HCT116 (cell line): ENCODE data around the gene LAP3. TPM values are rescaled to one million over a fixed set of nuclear protein-coding genes. Genes with fewer than 3 reads are reported as not detected.

Experiments
- ATAC-seq: fragments of 200-7000 bp; cut with Tn5 transposase; 2 replicates; pipeline ENCODE4 v1.9.1; 2020; ENCODE audit warnings: mild to moderate bottlenecking, moderate library complexity
- BruUV-seq: library from RNA; stranded (reverse); fragments of 400-500 nt; replicated peaks from 2 replicates; lab custom pipeline; 2021; lab: Mats Ljungman, UMichigan
- CTCF ChIA-PET: fragments of 300-600 bp; sonication (Branson Sonifier 250); formaldehyde crosslinking; loops from one replicate; lab custom pipeline; 2021; ENCODE audit warnings: antibody characterized with exemption; lab: Charles Lee
- POLR2A ChIA-PET: fragments of 300-600, 350-600 bp; sonication (Branson Sonifier 250); formaldehyde crosslinking; loops from one replicate; lab custom pipeline; 2021; ENCODE audit warnings: antibody characterized with exemption; lab: Charles Lee
- RAD21 ChIA-PET, 2 experiments: fragments of 300-600 bp; sonication (Branson Sonifier 250); formaldehyde crosslinking; loops; one replicate each; lab custom pipeline; 2023; ENCODE audit warnings: low total read pairs in 2 of 2; ENCODE audit not compliant: uncharacterized antibody in 2 of 2, unreplicated experiment in 2 of 2, low non-redundant PET in 1 of 2; lab: Charles Lee
- DNase-seq: peaks from one replicate; pipeline ENCODE4 v3.0.0-alpha.2; 2010; ENCODE audit warnings: low read depth, low spot score
- H2AFZ ChIP-seq: fragments of 200-600 bp; shearing (Covaris generic), sonication (generic); 2 replicates; pipeline ENCODE4 v1.6.1; 2017; ENCODE audit warnings: low read depth, mixed run types, mixed read lengths, antibody characterized with exemption, low read length; ENCODE audit not compliant: poor library complexity, severe bottlenecking
- H3K27ac ChIP-seq: 2 replicates; pipeline ENCODE4 v1.5.1; 2012; ENCODE audit warnings: low read depth, low read length
- H3K27me3 ChIP-seq: fragments of 200-600 bp; sonication (generic); 2 replicates; pipeline ENCODE4 v1.6.1; 2016; ENCODE audit warnings: mixed run types, low read length, mixed read lengths; ENCODE audit not compliant: insufficient read depth
- H3K36me3 ChIP-seq, 2 experiments: fragments of 200-500 bp in 1 of 2; fragments of 200-600 bp in 1 of 2; sonication (Bioruptor generic) in 1 of 2; sonication (generic) in 1 of 2; 2 replicates each; pipeline versions ENCODE4 v1.5.1 to v1.6.1; 2014 to 2016; ENCODE audit warnings: low read length in 2 of 2, inconsistent platforms in 1 of 2, mixed read lengths in 1 of 2, mixed run types in 1 of 2; ENCODE audit not compliant: insufficient read depth in 2 of 2, control insufficient read depth in 1 of 2
- H3K4me1 ChIP-seq, 2 experiments: fragments of 200-600 bp in 1 of 2; sonication (generic) in 1 of 2; 2 replicates each; pipeline versions ENCODE4 v1.5.1 to v1.6.1; 2012 to 2017; ENCODE audit warnings: low read length in 2 of 2, inconsistent platforms in 1 of 2, mild to moderate bottlenecking in 1 of 2, mixed read lengths in 1 of 2, mixed run types in 1 of 2, moderate library complexity in 1 of 2; ENCODE audit not compliant: insufficient read depth in 2 of 2, control insufficient read depth in 1 of 2
- H3K4me2 ChIP-seq: fragments of 200-600 bp; sonication (generic); 2 replicates; pipeline ENCODE4 v1.6.1; 2017; ENCODE audit warnings: mixed run types, low read length, mixed read lengths
- H3K4me3 ChIP-seq, 2 experiments: fragments of 200-600 bp in 1 of 2; sonication (generic) in 1 of 2; replicated peaks in 1 of 2; 2 replicates each; pipeline ENCODE4 v1.5.1; 2011 to 2016; ENCODE audit warnings: low read length in 2 of 2, control low read depth in 1 of 2, low read depth in 1 of 2, mild to moderate bottlenecking in 1 of 2, mixed read lengths in 1 of 2, mixed run types in 1 of 2
- H3K79me2 ChIP-seq: fragments of 200-600 bp; sonication (generic); 2 replicates; pipeline ENCODE4 v1.6.1; 2017; ENCODE audit warnings: mild to moderate bottlenecking, mixed run types, low read length, moderate library complexity, mixed read lengths; ENCODE audit not compliant: insufficient read depth
- H3K9ac ChIP-seq: fragments of 200-600 bp; sonication (generic); 2 replicates; pipeline ENCODE4 v1.6.1; 2016; ENCODE audit warnings: low read length, mixed read lengths
- H3K9me2 ChIP-seq: fragments of 200-600 bp; sonication (generic), shearing (Covaris generic); 2 replicates; pipeline ENCODE4 v1.6.1; 2017; ENCODE audit warnings: mixed run types, mild to moderate bottlenecking, moderate library complexity; ENCODE audit not compliant: insufficient read depth
- H3K9me3 ChIP-seq, 2 experiments: fragments of 200-500 bp in 1 of 2; fragments of 200-600 bp in 1 of 2; sonication (Bioruptor generic) in 1 of 2; sonication (generic) in 1 of 2; 2 replicates each; pipeline ENCODE4 v1.6.1; 2014 to 2017; ENCODE audit warnings: low read length in 2 of 2, mixed read lengths in 2 of 2, inconsistent platforms in 1 of 2, low read depth in 1 of 2, mild to moderate bottlenecking in 1 of 2, mixed run types in 1 of 2, moderate library complexity in 1 of 2; ENCODE audit not compliant: control insufficient read depth in 1 of 2, insufficient read depth in 1 of 2
- H4K20me1 ChIP-seq: fragments of 200-600 bp; sonication (generic), shearing (Covaris generic); 2 replicates; pipeline ENCODE4 v1.6.1; 2017; ENCODE audit warnings: mixed run types, mild to moderate bottlenecking, moderate library complexity; ENCODE audit not compliant: insufficient read depth
- CBX3 ChIP-seq: IDR thresholded peaks from 2 replicates; pipeline ENCODE4 v1.6.1; 2012; ENCODE audit warnings: low read depth
- CEBPB ChIP-seq: IDR thresholded peaks from 2 replicates; pipeline ENCODE4 v1.6.1; 2012; ENCODE audit warnings: low read depth
- EGR1 ChIP-seq: IDR thresholded peaks from 2 replicates; pipeline ENCODE4 v1.6.1; 2012; ENCODE audit warnings: low read depth
- EZH2 ChIP-seq: fragments of 200-600 bp; sonication (generic); IDR thresholded peaks from 2 replicates; pipeline ENCODE4 v1.6.1; 2017; ENCODE audit warnings: antibody characterized with exemption, mixed run types
- EZH2phosphoT487 ChIP-seq: fragments of 200-600 bp; IDR thresholded peaks from 2 replicates; pipeline ENCODE4 v1.6.1; 2018; ENCODE audit warnings: antibody characterized with exemption, borderline replicate concordance
- FOSL1 ChIP-seq: IDR thresholded peaks from 2 replicates; pipeline ENCODE4 v1.6.1; 2012; ENCODE audit warnings: low read depth
- JUND ChIP-seq: IDR thresholded peaks from 2 replicates; pipeline ENCODE4 v1.6.1; 2012
- POLR2AphosphoS5 ChIP-seq: IDR thresholded peaks from 2 replicates; pipeline ENCODE4 v1.6.1; 2011; ENCODE audit warnings: mild to moderate bottlenecking, low read depth, low read length, moderate library complexity
- RAD21 ChIP-seq: IDR thresholded peaks from 2 replicates; pipeline ENCODE4 v1.6.1; 2012; ENCODE audit warnings: low read depth, mild to moderate bottlenecking
- SIN3A ChIP-seq: IDR thresholded peaks from 2 replicates; pipeline ENCODE4 v1.6.1; 2012; ENCODE audit warnings: low read depth
- SP1 ChIP-seq: IDR thresholded peaks from 2 replicates; pipeline ENCODE4 v1.6.1; 2012; ENCODE audit warnings: low read depth
- YY1 ChIP-seq: IDR thresholded peaks from 2 replicates; pipeline ENCODE4 v1.6.1; 2011; ENCODE audit warnings: low read length, low read depth, moderate library complexity, mild to moderate bottlenecking; ENCODE audit not compliant: insufficient replicate concordance; ENCODE audit errors: extremely low read depth
- ZFX ChIP-seq: fragments of 450-650 bp; IDR thresholded peaks from 2 replicates; pipeline ENCODE4 v1.6.1; 2017
- intact Hi-C: fragments of 100-400 bp; cut with micrococcal nuclease; formaldehyde crosslinking; loops from 2 replicates; pipeline ENCODE4 v1.10.0; 2022
- total RNA-seq: library from RNA; stranded (reverse); gene quantifications from one replicate; pipeline ENCODE4 v1.2.1, GENCODE V29; 2021; ENCODE audit not compliant: unreplicated experiment
- TF ChIP-seq, protein P1 (sequence below): IDR thresholded peaks from 2 replicates; pipeline ENCODE4 v1.6.1; 2012; ENCODE audit warnings: low read depth
- TF ChIP-seq, protein P2 (sequence below), 3 experiments: fragments of 200-600 bp in 1 of 3; sonication (generic) in 1 of 3; IDR thresholded peaks in 2 of 3; conservative IDR thresholded peaks in 1 of 3; 2 replicates each; pipeline ENCODE4 v1.5.1; 2012 to 2017; ENCODE audit warnings: low read depth in 2 of 3, low read length in 2 of 3, antibody characterized with exemption in 1 of 3, borderline replicate concordance in 1 of 3, control low read depth in 1 of 3, mild to moderate bottlenecking in 1 of 3, mixed read lengths in 1 of 3, mixed run types in 1 of 3, moderate library complexity in 1 of 3; ENCODE audit not compliant: insufficient read depth in 1 of 3

The LAP3 gene
- total RNA-seq, 1 experiment from 2014 or later: 59.9 TPM

DNA sequence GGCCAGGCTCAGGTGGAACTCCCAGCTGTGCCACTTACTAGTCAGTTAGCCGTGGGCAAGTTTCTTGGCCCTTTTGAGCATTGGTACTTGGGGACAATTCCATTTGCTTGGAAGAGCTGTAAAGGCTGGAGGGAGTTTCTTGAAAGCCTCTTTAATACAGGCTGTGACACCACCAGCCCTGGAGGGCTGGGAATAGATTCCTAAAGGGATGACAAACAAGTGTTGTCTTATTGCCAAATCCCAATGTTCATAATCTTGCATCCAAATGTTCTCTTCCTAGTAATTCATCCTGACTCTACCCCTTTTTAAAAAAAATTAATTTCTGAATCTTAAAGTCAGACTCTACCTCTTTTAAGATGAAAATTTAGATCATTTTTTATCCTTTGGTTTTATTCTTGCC lies 22.8 kb downstream of the LAP3 start:
- ATAC-seq (no peak), DNase-seq (no peak)
- H3K27ac ChIP-seq: no peak overlapping the region
- H3K9me3 ChIP-seq: no peaks in the 10 kb centered on the region
- RAD21 ChIA-PET: no interaction called here
- H3K4me3 ChIP-seq: no peak overlapping the region
- no TSS peak for BruUV-seq
- intact Hi-C loops: no loop called here
- no peaks in the 10 kb centered on the region for H3K27me3 ChIP-seq
- POLR2A ChIA-PET: no interaction called here
- no peak overlapping the region for H2AFZ ChIP-seq
- H3K79me2 ChIP-seq: no peaks in the 10 kb centered on the region
- CTCF ChIA-PET: no interaction called here
- H3K4me2 ChIP-seq: no peak overlapping the region
- no peaks in the 10 kb centered on the region for H4K20me1 ChIP-seq
- H3K36me3 ChIP-seq: peaks cover 16 to 30% of the 10 kb centered on the region in 2 experiments; a peak in 3 of 4 replicates
- H3K9me2 ChIP-seq: no peaks in the 10 kb centered on the region
- no peak for TF ChIP-seq YY1
- TF ChIP-seq EZH2phosphoT487: no peak
- TF ChIP-seq RAD21: no peak
- TF ChIP-seq EZH2: no peak
- TF ChIP-seq, protein P1, sequence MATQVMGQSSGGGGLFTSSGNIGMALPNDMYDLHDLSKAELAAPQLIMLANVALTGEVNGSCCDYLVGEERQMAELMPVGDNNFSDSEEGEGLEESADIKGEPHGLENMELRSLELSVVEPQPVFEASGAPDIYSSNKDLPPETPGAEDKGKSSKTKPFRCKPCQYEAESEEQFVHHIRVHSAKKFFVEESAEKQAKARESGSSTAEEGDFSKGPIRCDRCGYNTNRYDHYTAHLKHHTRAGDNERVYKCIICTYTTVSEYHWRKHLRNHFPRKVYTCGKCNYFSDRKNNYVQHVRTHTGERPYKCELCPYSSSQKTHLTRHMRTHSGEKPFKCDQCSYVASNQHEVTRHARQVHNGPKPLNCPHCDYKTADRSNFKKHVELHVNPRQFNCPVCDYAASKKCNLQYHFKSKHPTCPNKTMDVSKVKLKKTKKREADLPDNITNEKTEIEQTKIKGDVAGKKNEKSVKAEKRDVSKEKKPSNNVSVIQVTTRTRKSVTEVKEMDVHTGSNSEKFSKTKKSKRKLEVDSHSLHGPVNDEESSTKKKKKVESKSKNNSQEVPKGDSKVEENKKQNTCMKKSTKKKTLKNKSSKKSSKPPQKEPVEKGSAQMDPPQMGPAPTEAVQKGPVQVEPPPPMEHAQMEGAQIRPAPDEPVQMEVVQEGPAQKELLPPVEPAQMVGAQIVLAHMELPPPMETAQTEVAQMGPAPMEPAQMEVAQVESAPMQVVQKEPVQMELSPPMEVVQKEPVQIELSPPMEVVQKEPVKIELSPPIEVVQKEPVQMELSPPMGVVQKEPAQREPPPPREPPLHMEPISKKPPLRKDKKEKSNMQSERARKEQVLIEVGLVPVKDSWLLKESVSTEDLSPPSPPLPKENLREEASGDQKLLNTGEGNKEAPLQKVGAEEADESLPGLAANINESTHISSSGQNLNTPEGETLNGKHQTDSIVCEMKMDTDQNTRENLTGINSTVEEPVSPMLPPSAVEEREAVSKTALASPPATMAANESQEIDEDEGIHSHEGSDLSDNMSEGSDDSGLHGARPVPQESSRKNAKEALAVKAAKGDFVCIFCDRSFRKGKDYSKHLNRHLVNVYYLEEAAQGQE: no peak
- no peak for TF ChIP-seq POLR2AphosphoS5
- TF ChIP-seq SIN3A: no peak
- TF ChIP-seq, protein P2, sequence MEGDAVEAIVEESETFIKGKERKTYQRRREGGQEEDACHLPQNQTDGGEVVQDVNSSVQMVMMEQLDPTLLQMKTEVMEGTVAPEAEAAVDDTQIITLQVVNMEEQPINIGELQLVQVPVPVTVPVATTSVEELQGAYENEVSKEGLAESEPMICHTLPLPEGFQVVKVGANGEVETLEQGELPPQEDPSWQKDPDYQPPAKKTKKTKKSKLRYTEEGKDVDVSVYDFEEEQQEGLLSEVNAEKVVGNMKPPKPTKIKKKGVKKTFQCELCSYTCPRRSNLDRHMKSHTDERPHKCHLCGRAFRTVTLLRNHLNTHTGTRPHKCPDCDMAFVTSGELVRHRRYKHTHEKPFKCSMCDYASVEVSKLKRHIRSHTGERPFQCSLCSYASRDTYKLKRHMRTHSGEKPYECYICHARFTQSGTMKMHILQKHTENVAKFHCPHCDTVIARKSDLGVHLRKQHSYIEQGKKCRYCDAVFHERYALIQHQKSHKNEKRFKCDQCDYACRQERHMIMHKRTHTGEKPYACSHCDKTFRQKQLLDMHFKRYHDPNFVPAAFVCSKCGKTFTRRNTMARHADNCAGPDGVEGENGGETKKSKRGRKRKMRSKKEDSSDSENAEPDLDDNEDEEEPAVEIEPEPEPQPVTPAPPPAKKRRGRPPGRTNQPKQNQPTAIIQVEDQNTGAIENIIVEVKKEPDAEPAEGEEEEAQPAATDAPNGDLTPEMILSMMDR (IDR thresholded peaks at IDR 0.05 in 2 of 3, conservative IDR thresholded peaks at IDR 0.05 in 1 of 3; ENCODE audit: borderline replicate concordance in 1 of 3, insufficient read depth in 1 of 3, low read depth in 2 of 3, low read length in 2 of 3): no peak
- TF ChIP-seq SP1: no peak
- no peak for TF ChIP-seq JUND
- no peak for TF ChIP-seq ZFX
- no peak for TF ChIP-seq CEBPB
- TF ChIP-seq CBX3: no peak
- TF ChIP-seq EGR1: no peak
- no peak for TF ChIP-seq FOSL1
- H3K4me1 ChIP-seq: no peaks in the 10 kb centered on the region
- no peak overlapping the region for H3K9ac ChIP-seq
